Body of pancreas (tissue), 4 donors: Measurements from ENCODE around the gene MALT1.

Source experiments
- POLR2A ChIP-seq, 3 donors: fragments of 450-650 bp; IDR thresholded peaks; one replicate each; pipeline ENCODE4 v1.6.1; 2016; ENCODE audit warnings: antibody characterized with exemption in 3 of 3, mild to moderate bottlenecking in 2 of 3
- TF ChIP-seq, protein P1 (sequence below), 7 experiments: fragments of 450-650 bp in 4 of 7; fragments of 200-600 bp in 3 of 7; sonication (generic) in 3 of 7; IDR thresholded peaks; one replicate each; pipeline ENCODE4 v1.5.1; 2016 to 2019; ENCODE audit warnings: antibody characterized with exemption in 7 of 7

DNA sequence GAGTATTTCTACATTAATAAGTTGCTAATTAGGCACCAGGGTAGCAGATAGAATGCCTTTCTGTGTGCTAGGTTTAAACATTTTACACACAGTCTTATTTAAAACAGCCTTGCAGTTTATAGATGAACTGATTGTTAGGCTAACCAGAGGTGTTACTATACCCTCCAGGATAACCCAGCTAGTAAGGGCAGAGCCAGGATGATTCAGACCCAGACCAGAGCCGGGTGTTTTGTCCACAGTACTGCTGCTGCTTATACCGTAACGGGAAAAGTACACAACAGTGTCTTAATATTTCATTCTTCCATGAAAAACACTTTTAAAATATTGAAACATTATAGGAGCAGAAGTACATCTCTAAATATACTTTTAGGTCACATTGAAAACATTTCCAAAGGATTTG lies 82.7 kb downstream of the MALT1 start:
- TF ChIP-seq, protein P1, sequence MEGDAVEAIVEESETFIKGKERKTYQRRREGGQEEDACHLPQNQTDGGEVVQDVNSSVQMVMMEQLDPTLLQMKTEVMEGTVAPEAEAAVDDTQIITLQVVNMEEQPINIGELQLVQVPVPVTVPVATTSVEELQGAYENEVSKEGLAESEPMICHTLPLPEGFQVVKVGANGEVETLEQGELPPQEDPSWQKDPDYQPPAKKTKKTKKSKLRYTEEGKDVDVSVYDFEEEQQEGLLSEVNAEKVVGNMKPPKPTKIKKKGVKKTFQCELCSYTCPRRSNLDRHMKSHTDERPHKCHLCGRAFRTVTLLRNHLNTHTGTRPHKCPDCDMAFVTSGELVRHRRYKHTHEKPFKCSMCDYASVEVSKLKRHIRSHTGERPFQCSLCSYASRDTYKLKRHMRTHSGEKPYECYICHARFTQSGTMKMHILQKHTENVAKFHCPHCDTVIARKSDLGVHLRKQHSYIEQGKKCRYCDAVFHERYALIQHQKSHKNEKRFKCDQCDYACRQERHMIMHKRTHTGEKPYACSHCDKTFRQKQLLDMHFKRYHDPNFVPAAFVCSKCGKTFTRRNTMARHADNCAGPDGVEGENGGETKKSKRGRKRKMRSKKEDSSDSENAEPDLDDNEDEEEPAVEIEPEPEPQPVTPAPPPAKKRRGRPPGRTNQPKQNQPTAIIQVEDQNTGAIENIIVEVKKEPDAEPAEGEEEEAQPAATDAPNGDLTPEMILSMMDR (IDR thresholded peaks at IDR 0.05): no peak
- TF ChIP-seq POLR2A (IDR thresholded peaks at IDR 0.05): no peak
